Measurements from ENCODE around the gene RNF5.
"Not testable (repeated sequence)": the region's sequence is repeated elsewhere in the genome, so short reads cannot be mapped to it uniquely, and the experiment has no call there.

The RNF5 gene

GRCh38 chr6:32177788-32178546 is at the start of gene RNF5:
TSS of gene RNF5 (plus strand) at chr6:32178405. CDS start at chr6:32178512, 107 bp downstream.
- peak; percentile 87 to 92 for DNase-seq (ENCODE audit: low read depth in 2 of 2)

- no peak for DNase-seq (ENCODE audit: low read depth in 2 of 2)
Observed at GRCh38 chr6:32128751-32129296, 49.4 kb upstream of the RNF5 start.

- no peak for DNase-seq (ENCODE audit: low read depth in 2 of 2)
Observed at GRCh38 chr6:32129297-32130088, 48.7 kb upstream of the RNF5 start.

GRCh38 chr6:32131439-32131948 is 46.7 kb upstream of the RNF5 start:
- DNase-seq (ENCODE audit: low read depth in 2 of 2) = no peak

- DNase-seq (ENCODE audit: low read depth in 2 of 2) = no peak
Observed at GRCh38 chr6:32132110-32132509, 46.1 kb upstream of the RNF5 start.

GRCh38 chr6:32133786-32134185 is 44.4 kb upstream of the RNF5 start:
- DNase-seq (ENCODE audit: low read depth in 2 of 2) = no peak

- DNase-seq (ENCODE audit: low read depth in 2 of 2) = no peak
Observed at GRCh38 chr6:32137454-32137853, 40.8 kb upstream of the RNF5 start.

GRCh38 chr6:32139590-32139989 is 38.6 kb upstream of the RNF5 start:
- DNase-seq (ENCODE audit: low read depth in 2 of 2) = no peak

- no peak for DNase-seq (ENCODE audit: low read depth in 2 of 2)
Observed at GRCh38 chr6:32140420-32141046, 37.7 kb upstream of the RNF5 start.

GRCh38 chr6:32144238-32144637 is 34.0 kb upstream of the RNF5 start:
- DNase-seq (ENCODE audit: low read depth in 2 of 2) = not testable (repeated sequence)

- no peak for DNase-seq (ENCODE audit: low read depth in 2 of 2)
Observed at GRCh38 chr6:32146287-32146686, 31.9 kb upstream of the RNF5 start.

- DNase-seq (ENCODE audit: low read depth in 2 of 2) = no peak
Observed at GRCh38 chr6:32146687-32147086, 31.5 kb upstream of the RNF5 start.

GRCh38 chr6:32147401-32148132 is 30.6 kb upstream of the RNF5 start:
- DNase-seq (ENCODE audit: low read depth in 2 of 2) = no peak

GRCh38 chr6:32148289-32149091 is 29.7 kb upstream of the RNF5 start:
- peak; percentile 35 to 45 for DNase-seq (ENCODE audit: low read depth in 2 of 2)

GRCh38 chr6:32149092-32149755 is 29.0 kb upstream of the RNF5 start:
- no peak for DNase-seq (ENCODE audit: low read depth in 2 of 2)

- no peak for DNase-seq (ENCODE audit: low read depth in 2 of 2)
Observed at GRCh38 chr6:32149932-32150870, 28.0 kb upstream of the RNF5 start.

- DNase-seq (ENCODE audit: low read depth in 2 of 2) = no peak
Observed at GRCh38 chr6:32151181-32151862, 26.9 kb upstream of the RNF5 start.

Data from stimulated activated CD8-positive, alpha-beta memory T cell treated with anti-CD3 and anti-CD28 coated beads, Interleukin-7, amount 100 ng/mL, for 4 hours (primary cell).